ENCODE data around the gene KANK4.

DNA sequence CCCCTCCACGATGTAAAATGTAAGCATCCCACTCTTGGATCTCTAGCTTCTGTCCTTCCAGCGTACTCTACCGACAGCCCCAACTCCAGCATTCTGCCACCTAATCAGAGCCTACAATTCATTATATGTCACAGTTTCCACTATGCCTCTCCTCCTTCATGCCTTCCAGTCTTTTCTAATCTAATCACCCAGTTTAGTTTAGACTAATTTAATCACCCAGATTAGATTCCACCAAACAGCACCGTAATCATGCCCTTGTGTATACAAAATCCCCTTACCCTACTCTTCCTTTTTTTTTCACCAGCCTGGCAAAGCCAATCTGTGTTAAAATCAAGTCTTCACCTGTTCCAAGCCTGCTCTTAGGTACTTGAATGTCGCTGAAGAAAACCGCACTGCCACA is 49.8 kb upstream of the KANK4 start:
- TF ChIP-seq, protein P1, sequence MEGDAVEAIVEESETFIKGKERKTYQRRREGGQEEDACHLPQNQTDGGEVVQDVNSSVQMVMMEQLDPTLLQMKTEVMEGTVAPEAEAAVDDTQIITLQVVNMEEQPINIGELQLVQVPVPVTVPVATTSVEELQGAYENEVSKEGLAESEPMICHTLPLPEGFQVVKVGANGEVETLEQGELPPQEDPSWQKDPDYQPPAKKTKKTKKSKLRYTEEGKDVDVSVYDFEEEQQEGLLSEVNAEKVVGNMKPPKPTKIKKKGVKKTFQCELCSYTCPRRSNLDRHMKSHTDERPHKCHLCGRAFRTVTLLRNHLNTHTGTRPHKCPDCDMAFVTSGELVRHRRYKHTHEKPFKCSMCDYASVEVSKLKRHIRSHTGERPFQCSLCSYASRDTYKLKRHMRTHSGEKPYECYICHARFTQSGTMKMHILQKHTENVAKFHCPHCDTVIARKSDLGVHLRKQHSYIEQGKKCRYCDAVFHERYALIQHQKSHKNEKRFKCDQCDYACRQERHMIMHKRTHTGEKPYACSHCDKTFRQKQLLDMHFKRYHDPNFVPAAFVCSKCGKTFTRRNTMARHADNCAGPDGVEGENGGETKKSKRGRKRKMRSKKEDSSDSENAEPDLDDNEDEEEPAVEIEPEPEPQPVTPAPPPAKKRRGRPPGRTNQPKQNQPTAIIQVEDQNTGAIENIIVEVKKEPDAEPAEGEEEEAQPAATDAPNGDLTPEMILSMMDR (IDR thresholded peaks at IDR 0.05; ENCODE audit: borderline replicate concordance, extremely low read depth, low read length, poor library complexity, severe bottlenecking) = no peak
- TF ChIP-seq EZH2 (IDR thresholded peaks at IDR 0.05; ENCODE audit: borderline replicate concordance, low read depth, low read length, severe bottlenecking) = no peak
